ENCODE data around the gene NSD2.
A peak's percentile ranks its signal among the peaks of the same experiment; 100 is the strongest.

Gene NSD2

DNA sequence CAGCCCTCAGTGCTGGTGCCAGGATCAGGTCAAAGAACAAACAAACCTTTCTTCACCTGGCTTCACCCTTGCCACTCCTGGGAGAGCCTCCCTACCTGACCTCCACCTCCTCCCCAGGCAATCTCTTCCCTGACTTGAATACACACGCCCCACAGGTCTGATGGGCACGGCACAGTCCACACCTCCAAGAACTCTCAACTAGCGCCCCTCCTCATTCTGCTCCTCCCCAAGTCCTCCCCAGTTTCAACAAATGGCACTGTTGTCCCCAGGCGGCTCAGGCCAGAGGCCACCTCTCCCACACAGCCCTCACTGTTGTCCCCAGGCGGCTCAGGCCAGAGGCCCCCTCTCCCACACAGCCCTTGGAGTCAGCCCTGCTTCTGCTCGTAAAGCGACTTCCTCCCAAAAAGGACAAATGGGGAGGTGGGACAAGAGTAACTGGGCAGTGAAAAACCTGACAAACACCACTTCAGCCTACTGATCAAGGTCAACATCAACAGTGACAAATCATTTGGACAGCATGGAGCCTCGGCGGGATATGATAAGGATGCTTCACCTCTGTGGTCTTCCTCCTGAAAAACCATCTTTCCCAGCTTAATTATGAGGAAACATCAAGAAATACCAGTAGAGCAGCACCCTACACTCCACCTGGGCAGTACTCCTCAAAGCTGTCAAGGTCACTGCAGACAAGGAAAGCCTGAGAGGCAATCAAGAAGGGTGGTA lies 18.1 kb upstream of the NSD2 start:
- Mint-ChIP-seq H3K36me3 (peaks cover 2% of the 10 kb centered on the region), H3K4me1 (ENCODE audit: low read depth) (peaks cover 38% of the 10 kb centered on the region), H3K27ac (peak overlapping the region; percentile 34), H3K9me3 (ENCODE audit: low read depth) (no peaks in the 10 kb centered on the region), H3K27me3 (no peaks in the 10 kb centered on the region), H3K4me3 (peak overlapping the region; percentile 61)

GRCh38 chr4:1854752-1855151 lies 16.4 kb upstream of the NSD2 start:
- Mint-ChIP-seq H3K27ac (peak overlapping the region; percentile 82), H3K36me3 (peaks cover 2% of the 10 kb centered on the region), H3K4me3 (peak overlapping the region; percentile 91), H3K27me3 (no peaks in the 10 kb centered on the region), H3K9me3 (ENCODE audit: low read depth) (no peaks in the 10 kb centered on the region), H3K4me1 (ENCODE audit: low read depth) (peaks cover 35% of the 10 kb centered on the region)

DNA sequence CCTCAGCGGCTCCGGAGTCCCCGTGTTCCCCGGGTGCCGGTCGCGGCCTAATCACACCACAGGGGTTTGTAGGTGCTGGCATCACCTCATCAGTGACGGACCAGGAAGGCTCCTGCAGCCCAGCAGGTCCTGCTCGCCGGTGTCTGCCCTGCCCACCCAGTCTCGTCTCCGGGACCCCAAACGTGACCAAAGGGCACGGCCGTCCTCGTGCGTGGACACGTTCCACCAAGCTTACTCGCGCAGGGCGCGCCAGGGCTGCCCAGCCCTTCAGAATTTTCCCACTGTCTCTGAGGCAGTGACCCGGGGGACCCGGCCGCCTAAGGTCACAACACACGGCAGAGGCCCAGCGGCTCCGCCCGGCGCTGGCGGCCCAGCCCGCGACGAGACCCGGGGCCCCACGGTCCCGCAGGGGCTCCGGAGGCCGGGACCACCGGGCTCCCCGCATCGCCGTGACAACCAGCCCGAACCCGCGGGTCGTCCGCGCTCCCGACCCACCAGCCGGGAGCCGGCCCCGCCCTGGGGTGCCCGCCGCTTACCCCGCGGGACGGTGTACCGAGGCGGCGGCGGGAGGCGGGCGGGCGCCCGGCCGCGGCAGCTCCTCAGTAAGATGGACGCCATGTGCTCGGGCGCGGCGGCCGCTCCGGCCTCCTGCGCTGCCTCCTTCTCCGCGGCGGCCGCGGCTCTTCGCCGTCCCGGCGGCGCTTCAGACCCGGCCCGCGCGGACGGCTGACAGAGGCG lies 15.7 kb upstream of the NSD2 start:
- Mint-ChIP-seq H3K4me1 (ENCODE audit: low read depth) (peaks cover 35% of the 10 kb centered on the region), H3K27me3 (no peaks in the 10 kb centered on the region), H3K27ac (peak overlapping the region; percentile 82), H3K4me3 (peak overlapping the region; percentile 91), H3K9me3 (ENCODE audit: low read depth) (no peaks in the 10 kb centered on the region), H3K36me3 (peaks cover 2% of the 10 kb centered on the region)

GRCh38 chr4:1856071-1856942 lies 14.9 kb upstream of the NSD2 start, which contains the start of gene LETM1:
TSS of gene LETM1 (minus strand) at chr4:1856156. CDS start at chr4:1855950, 206 bp downstream.
- Mint-ChIP-seq H3K36me3 (peaks cover 2% of the 10 kb centered on the region), H3K9me3 (ENCODE audit: low read depth) (no peaks in the 10 kb centered on the region), H3K27ac (peak within 1 kb of the TSS; percentile 82), H3K4me3 (peak within 1 kb of the TSS; percentile 91), H3K4me1 (ENCODE audit: low read depth) (peaks cover 29% of the 10 kb centered on the region), H3K27me3 (no peaks in the 10 kb centered on the region)

DNA sequence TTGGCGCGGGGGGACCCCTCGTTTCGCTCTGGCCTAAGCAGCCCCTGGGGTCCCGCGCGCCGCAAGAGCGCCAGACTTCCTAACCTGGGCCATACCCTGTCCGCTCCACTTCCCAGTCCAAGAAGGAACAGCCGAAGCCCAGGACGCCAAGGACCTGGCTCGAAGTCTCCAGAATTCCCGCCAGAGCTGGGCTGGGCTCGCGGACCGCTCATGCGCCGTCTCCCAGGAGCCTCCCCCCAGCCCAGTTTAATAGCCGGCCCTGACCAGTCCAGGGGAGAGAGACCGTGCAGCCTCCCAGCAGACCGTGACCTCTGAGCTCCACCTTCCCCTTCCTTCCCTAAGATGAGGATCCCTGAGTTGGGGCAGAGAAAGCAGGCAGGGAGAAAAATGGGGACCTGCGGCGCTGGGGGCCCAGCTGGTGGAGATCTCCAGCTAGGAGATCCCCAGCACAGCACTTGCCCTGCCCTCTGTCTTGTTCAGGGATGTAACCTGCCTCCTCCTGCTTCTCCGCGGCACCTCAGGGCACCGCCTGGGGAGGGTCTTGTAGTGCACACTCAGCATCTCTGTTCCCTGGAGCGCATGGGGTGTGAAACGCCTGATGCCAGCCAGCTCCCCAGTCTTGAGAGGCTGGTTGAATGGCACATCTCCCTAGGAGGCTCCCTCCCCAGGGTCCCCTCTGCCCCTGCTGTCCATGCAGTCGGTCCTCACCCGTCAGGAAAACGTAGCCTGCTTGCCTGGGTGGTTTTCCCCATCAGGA lies 14.1 kb upstream of the NSD2 start:
- Mint-ChIP-seq H3K36me3 (peaks cover 2% of the 10 kb centered on the region), H3K27ac (peak overlapping the region; percentile 75), H3K27me3 (no peaks in the 10 kb centered on the region), H3K4me3 (peak overlapping the region; percentile 86), H3K4me1 (ENCODE audit: low read depth) (peaks cover 28% of the 10 kb centered on the region), H3K9me3 (ENCODE audit: low read depth) (no peaks in the 10 kb centered on the region)

- no peak overlapping the region for H3K27ac Mint-ChIP-seq
- H3K27me3 Mint-ChIP-seq, result no peaks in the 10 kb centered on the region
- H3K4me3 Mint-ChIP-seq, result no peak overlapping the region
- no peaks in the 10 kb centered on the region for H3K9me3 Mint-ChIP-seq (ENCODE audit: low read depth)
- peaks cover 26% of the 10 kb centered on the region for H3K4me1 Mint-ChIP-seq (ENCODE audit: low read depth)
- H3K36me3 Mint-ChIP-seq, result peaks cover 2% of the 10 kb centered on the region
Measured at GRCh38 chr4:1857931-1858330, 13.3 kb upstream of the NSD2 start.

- Mint-ChIP-seq H3K4me3 (no peak overlapping the region), H3K27me3 (no peaks in the 10 kb centered on the region), H3K27ac (no peak overlapping the region), H3K36me3 (no peaks in the 10 kb centered on the region), H3K4me1 (ENCODE audit: low read depth) (peaks cover 26% of the 10 kb centered on the region), H3K9me3 (ENCODE audit: low read depth) (no peaks in the 10 kb centered on the region)
Measured at GRCh38 chr4:1859389-1859753, 11.8 kb upstream of the NSD2 start.

- no peaks in the 10 kb centered on the region for H3K36me3 Mint-ChIP-seq
- peak overlapping the region; percentile 83 for H3K27ac Mint-ChIP-seq
- H3K9me3 Mint-ChIP-seq (ENCODE audit: low read depth), result no peaks in the 10 kb centered on the region
- H3K27me3 Mint-ChIP-seq, result no peaks in the 10 kb centered on the region
- H3K4me3 Mint-ChIP-seq, result peak overlapping the region; percentile 81
- peaks cover 21% of the 10 kb centered on the region for H3K4me1 Mint-ChIP-seq (ENCODE audit: low read depth)
Measured at GRCh38 chr4:1862055-1862911, 8.9 kb upstream of the NSD2 start.

DNA sequence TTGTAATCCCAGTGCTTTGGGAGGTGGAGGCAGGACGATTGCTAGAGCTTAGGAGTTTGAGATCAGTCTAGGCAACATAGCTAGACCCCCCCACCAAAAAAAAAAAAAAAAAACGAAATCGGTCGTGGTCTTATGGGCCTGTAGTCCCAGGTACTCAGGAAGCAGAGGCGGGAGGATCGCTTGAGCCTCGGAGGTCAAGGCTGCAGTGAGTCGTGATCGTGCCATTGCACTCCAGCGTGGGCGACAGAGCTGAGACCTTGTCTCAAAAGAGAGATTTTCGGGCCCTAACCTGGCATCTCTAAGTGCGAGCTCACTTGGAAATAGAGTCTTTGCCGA lies 8.3 kb upstream of the NSD2 start:
- Mint-ChIP-seq H3K27ac (peak overlapping the region; percentile 74), H3K4me3 (peak overlapping the region; percentile 73), H3K4me1 (ENCODE audit: low read depth) (peaks cover 21% of the 10 kb centered on the region), H3K27me3 (no peaks in the 10 kb centered on the region), H3K9me3 (ENCODE audit: low read depth) (no peaks in the 10 kb centered on the region), H3K36me3 (no peaks in the 10 kb centered on the region)

DNA sequence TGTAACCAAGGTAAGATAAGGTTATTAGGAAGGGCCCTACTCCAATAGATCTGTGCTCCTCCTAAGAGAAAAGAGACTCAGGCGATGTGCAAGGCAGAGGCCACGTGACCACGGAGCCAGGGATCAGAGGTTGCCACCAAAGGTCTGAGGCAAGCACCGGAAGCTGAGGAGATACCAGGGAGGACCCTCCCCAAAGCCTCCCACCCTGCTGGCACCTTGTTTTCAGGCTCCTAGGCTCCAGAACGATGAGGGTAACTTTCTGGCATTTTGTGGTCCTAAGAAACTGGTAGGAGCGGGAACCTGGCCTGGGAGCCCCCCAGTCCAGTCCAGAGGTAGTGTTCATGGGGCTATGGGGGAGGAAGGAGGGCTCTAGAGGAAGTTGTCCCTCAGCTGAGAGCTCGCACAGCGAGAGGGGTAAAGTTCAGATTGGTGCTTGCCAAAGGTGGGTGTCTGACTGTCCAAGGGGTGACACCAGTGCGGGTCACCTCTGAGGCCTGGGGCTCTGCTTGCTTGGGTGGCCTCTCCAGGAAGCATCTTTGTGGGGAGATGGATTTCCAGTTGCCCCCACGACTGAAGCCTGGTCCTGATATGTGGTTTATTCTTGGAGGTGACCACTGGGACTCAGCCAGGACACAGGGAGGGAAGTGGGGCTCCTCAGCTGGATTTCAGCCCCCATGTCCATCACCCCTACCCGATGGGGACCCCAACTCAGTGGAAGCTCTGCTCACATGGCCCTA lies 7.7 kb upstream of the NSD2 start:
- Mint-ChIP-seq H3K27me3 (no peaks in the 10 kb centered on the region), H3K9me3 (ENCODE audit: low read depth) (no peaks in the 10 kb centered on the region), H3K27ac (peak overlapping the region; percentile 74), H3K36me3 (no peaks in the 10 kb centered on the region), H3K4me1 (ENCODE audit: low read depth) (peaks cover 21% of the 10 kb centered on the region), H3K4me3 (peak overlapping the region; percentile 73)

DNA sequence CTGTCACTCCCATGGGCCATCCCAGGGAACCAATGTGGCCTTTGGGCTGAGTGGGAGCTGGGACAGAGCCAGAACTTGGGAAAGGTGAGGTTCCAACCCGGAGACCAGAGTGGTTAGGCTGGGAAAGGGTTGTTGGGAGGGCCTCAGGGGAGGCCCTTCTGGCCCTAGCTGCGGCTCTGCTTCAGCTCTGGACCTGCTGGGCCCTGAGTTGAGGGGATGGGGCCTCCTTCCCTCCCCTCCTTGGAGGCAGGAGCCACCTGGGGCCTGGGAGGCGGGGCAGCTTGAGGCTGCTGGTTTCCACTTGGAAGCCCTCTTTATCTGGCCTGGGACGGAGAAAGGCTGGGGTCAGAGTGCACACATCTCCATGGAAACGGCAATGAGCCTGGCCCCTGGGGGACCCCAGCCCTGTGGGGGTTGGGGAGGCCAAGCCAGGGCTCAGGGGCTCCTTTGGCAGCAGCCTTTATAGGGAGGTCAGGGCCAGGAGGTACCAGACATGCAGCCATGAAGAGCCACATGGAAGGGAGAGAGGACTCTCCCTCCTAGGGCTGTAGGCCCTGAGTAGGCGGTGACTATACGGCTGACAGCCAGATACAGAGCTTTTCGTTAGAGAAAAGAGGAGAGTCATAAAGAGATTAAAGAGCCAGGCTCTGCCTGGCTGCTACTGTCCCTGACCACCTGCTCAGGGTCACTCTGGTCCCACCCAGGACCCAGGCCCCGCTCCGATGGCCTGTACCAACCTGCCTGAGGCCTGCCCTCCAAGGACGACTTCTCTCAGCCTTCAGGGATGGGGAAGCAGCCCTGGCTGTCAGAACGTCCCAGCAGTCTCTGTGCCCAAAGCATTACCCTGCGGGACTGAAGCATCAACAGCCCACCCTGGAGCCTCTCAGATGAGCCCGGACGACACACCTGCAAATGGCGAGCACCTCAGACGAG lies 6.9 kb upstream of the NSD2 start:
- Mint-ChIP-seq H3K27ac (no peak overlapping the region), H3K36me3 (no peaks in the 10 kb centered on the region), H3K9me3 (ENCODE audit: low read depth) (no peaks in the 10 kb centered on the region), H3K27me3 (no peaks in the 10 kb centered on the region), H3K4me1 (ENCODE audit: low read depth) (peaks cover 21% of the 10 kb centered on the region), H3K4me3 (no peak overlapping the region)

- no peak overlapping the region for H3K27ac Mint-ChIP-seq
Measured at GRCh38 chr4:1866189-1866661, 5.0 kb upstream of the NSD2 start.

More at GRCh38 chr4:1866189-1866661, 5.0 kb upstream of the NSD2 start:
- Mint-ChIP-seq H3K9me3 (ENCODE audit: low read depth) (no peaks in the 10 kb centered on the region), H3K4me3 (no peak overlapping the region), H3K27me3 (no peaks in the 10 kb centered on the region), H3K36me3 (no peaks in the 10 kb centered on the region), H3K4me1 (ENCODE audit: low read depth) (peaks cover 27% of the 10 kb centered on the region)
